H1 (cell line): ENCODE data around the gene MAGI2. TPM values are rescaled to one million over a fixed set of nuclear protein-coding genes. Genes with fewer than 3 reads are reported as not detected.

Experiments used
- CTCF ChIA-PET: fragments of 300-600 bp; sonication (Branson Sonifier 250); formaldehyde crosslinking; loops from one replicate; lab custom pipeline; 2021; ENCODE audit not compliant: partially characterized antibody; lab: Charles Lee
- POLR2A ChIA-PET: fragments of 300-600 bp; sonication (Branson Sonifier 250); formaldehyde crosslinking; loops from one replicate; lab custom pipeline; 2021; ENCODE audit warnings: inconsistent platforms; ENCODE audit not compliant: partially characterized antibody; lab: Charles Lee
- DNase-seq, 2 experiments: peaks; one replicate each; pipeline versions ENCODE4 v3.0.0 to v3.0.0-alpha.2; 2010 to 2022; ENCODE audit warnings: low spot score in 2 of 2, low read depth in 1 of 2, mixed read lengths in 1 of 2
- FAIRE-seq: peaks from 2 replicates; lab custom pipeline; 2011; peaks lifted over from hg19 to GRCh38; lab: Jason Lieb, UNC
- H2AFZ ChIP-seq: 2 replicates; pipeline ENCODE4 v1.8.1; 2012; ENCODE audit warnings: low read length, inconsistent platforms
- H2AK5ac ChIP-seq: 2 replicates; pipeline ENCODE4 v1.6.1; 2013; ENCODE audit warnings: low read depth, low read length
- H2BK120ac ChIP-seq: replicated peaks from 2 replicates; pipeline ENCODE3; 2013; ENCODE audit warnings: low read depth, low read length, inconsistent platforms
- H2BK12ac ChIP-seq: 2 replicates; pipeline ENCODE4 v1.6.1; 2013; ENCODE audit warnings: low read depth, low read length
- H2BK15ac ChIP-seq: 2 replicates; pipeline ENCODE4 v1.6.1; 2013; ENCODE audit warnings: low read length
- H2BK20ac ChIP-seq: 2 replicates; pipeline ENCODE4 v1.6.1; 2013; ENCODE audit warnings: low read length
- H2BK5ac ChIP-seq: 2 replicates; pipeline ENCODE4 v1.6.1; 2013; ENCODE audit warnings: low read depth, low read length
- H3K14ac ChIP-seq: 2 replicates; pipeline ENCODE4 v1.6.1; 2013; ENCODE audit warnings: inconsistent platforms; ENCODE audit not compliant: insufficient read length
- H3K18ac ChIP-seq: 2 replicates; pipeline ENCODE4 v1.6.1; 2013; ENCODE audit warnings: low read length; ENCODE audit errors: extremely low read depth
- H3K23ac ChIP-seq: 2 replicates; pipeline ENCODE4 v1.6.1; 2013; ENCODE audit warnings: inconsistent platforms; ENCODE audit not compliant: insufficient read length
- H3K23me2 ChIP-seq: 2 replicates; pipeline ENCODE4 v1.6.1; 2013; ENCODE audit warnings: low read depth, low read length
- H3K27ac ChIP-seq: 2 replicates; pipeline ENCODE4 v1.6.1; 2011; ENCODE audit warnings: low read depth, low read length, inconsistent platforms
- H3K27me3 ChIP-seq, 4 experiments: replicated peaks in 1 of 4; 1 replicate in 1 of 4; 2 replicates in 3 of 4; pipeline versions ENCODE4 v1.6.1 to v1.8.1; 2011 to 2013; ENCODE audit warnings: low read length in 3 of 4, mild to moderate bottlenecking in 3 of 4, inconsistent platforms in 2 of 4, mixed read lengths in 2 of 4, moderate library complexity in 1 of 4; ENCODE audit not compliant: control insufficient read depth in 3 of 4, insufficient read depth in 3 of 4; ENCODE audit errors: extremely low read depth in 1 of 4
- H3K36me3 ChIP-seq, 4 experiments: 2 replicates each; pipeline versions ENCODE4 v1.6.1 to v1.8.1; 2011 to 2013; ENCODE audit warnings: mild to moderate bottlenecking in 4 of 4, low read length in 3 of 4, moderate library complexity in 2 of 4, control low read depth in 1 of 4, inconsistent platforms in 1 of 4; ENCODE audit not compliant: insufficient read depth in 4 of 4, control insufficient read depth in 2 of 4
- H3K4ac ChIP-seq: replicated peaks from 2 replicates; pipeline ENCODE3; 2013; ENCODE audit warnings: low read length, low read depth, mixed read lengths, inconsistent platforms; ENCODE audit not compliant: insufficient read length
- H3K4me1 ChIP-seq, 4 experiments: replicated peaks in 1 of 4; 1 replicate in 1 of 4; 2 replicates in 3 of 4; pipeline versions ENCODE4 v1.6.1 to v1.8.1; 2011 to 2013; ENCODE audit warnings: low read length in 3 of 4, inconsistent platforms in 2 of 4, mixed read lengths in 1 of 4; ENCODE audit not compliant: insufficient read depth in 4 of 4, control insufficient read depth in 3 of 4
- H3K4me2 ChIP-seq, 2 experiments: 2 replicates each; pipeline versions ENCODE4 v1.6.1 to v1.8.1; 2011 to 2013; ENCODE audit warnings: low read depth in 2 of 2, low read length in 2 of 2, control low read depth in 1 of 2, inconsistent platforms in 1 of 2, mild to moderate bottlenecking in 1 of 2; ENCODE audit not compliant: insufficient read depth in 1 of 2
- H3K4me3 ChIP-seq, 4 experiments: fragments of 200-600, 300-600 bp in 1 of 4; sonication (generic), shearing (Covaris generic), sonication (Bioruptor Twin) in 1 of 4; 2 replicates each; pipeline versions ENCODE4 v1.5.1 to v1.8.1; 2011 to 2016; ENCODE audit warnings: low read length in 4 of 4, low read depth in 3 of 4, control low read depth in 2 of 4, inconsistent platforms in 2 of 4, mild to moderate bottlenecking in 2 of 4, mixed read lengths in 1 of 4, moderate library complexity in 1 of 4; ENCODE audit not compliant: insufficient read depth in 2 of 4; ENCODE audit errors: extremely low read depth in 1 of 4
- H3K56ac ChIP-seq: replicated peaks from 2 replicates; pipeline ENCODE3; 2013; ENCODE audit warnings: low read depth, mild to moderate bottlenecking, mixed read lengths, low read length, inconsistent platforms; ENCODE audit not compliant: insufficient read length
- H3K79me1 ChIP-seq: 2 replicates; pipeline ENCODE4 v1.6.1; 2013; ENCODE audit warnings: low read depth, low read length, control low read depth
- H3K79me2 ChIP-seq, 2 experiments: 2 replicates each; pipeline versions ENCODE4 v1.6.1 to v1.8.1; 2012 to 2013; ENCODE audit warnings: low read length in 2 of 2, mild to moderate bottlenecking in 2 of 2, inconsistent platforms in 1 of 2; ENCODE audit not compliant: insufficient read depth in 2 of 2, control insufficient read depth in 1 of 2
- H3K9ac ChIP-seq, 4 experiments: replicated peaks in 1 of 4; 1 replicate in 1 of 4; 2 replicates in 3 of 4; pipeline versions ENCODE4 v1.6.1 to v1.8.1; 2011 to 2013; ENCODE audit warnings: low read depth in 3 of 4, low read length in 3 of 4, control low read depth in 2 of 4, mild to moderate bottlenecking in 2 of 4, moderate library complexity in 2 of 4, inconsistent platforms in 1 of 4; ENCODE audit errors: extremely low read depth in 1 of 4
- H3K9me3 ChIP-seq, 2 experiments: 2 replicates each; pipeline versions ENCODE4 v1.6.1 to v1.8.1; 2012 to 2013; ENCODE audit warnings: mild to moderate bottlenecking in 2 of 2, moderate library complexity in 2 of 2, control low read depth in 1 of 2, inconsistent platforms in 1 of 2, low read depth in 1 of 2, low read length in 1 of 2, mixed read lengths in 1 of 2; ENCODE audit not compliant: insufficient read depth in 2 of 2
- H4K20me1 ChIP-seq, 2 experiments: replicated peaks in 1 of 2; 2 replicates each; pipeline versions ENCODE3 to v1.8.1; 2011 to 2013; ENCODE audit warnings: inconsistent platforms in 2 of 2, low read length in 2 of 2, mild to moderate bottlenecking in 1 of 2; ENCODE audit not compliant: insufficient read depth in 2 of 2, control insufficient read depth in 1 of 2
- H4K5ac ChIP-seq: 2 replicates; pipeline ENCODE4 v1.6.1; 2013; ENCODE audit warnings: low read length, low read depth, mixed read lengths, inconsistent platforms; ENCODE audit not compliant: insufficient read length
- H4K8ac ChIP-seq: 2 replicates; pipeline ENCODE4 v1.8.0; 2013; ENCODE audit warnings: mild to moderate bottlenecking, moderate library complexity, low read length, inconsistent platforms; ENCODE audit not compliant: insufficient read depth; ENCODE audit errors: extremely low read depth
- H4K91ac ChIP-seq: replicated peaks from 2 replicates; pipeline ENCODE3; 2013; ENCODE audit warnings: low read length, mixed read lengths, inconsistent platforms; ENCODE audit not compliant: insufficient read length
- CEBPB ChIP-seq: IDR thresholded peaks from 2 replicates; pipeline ENCODE4 v1.6.1; 2012; ENCODE audit warnings: low read depth, low read length
- EP300 ChIP-seq, 2 experiments: IDR thresholded peaks; 1 replicate in 1 of 2; 2 replicates in 1 of 2; pipeline ENCODE4 v1.6.1; 2011 to 2012; ENCODE audit warnings: low read depth in 2 of 2, low read length in 2 of 2, mild to moderate bottlenecking in 2 of 2, borderline replicate concordance in 1 of 2, inconsistent platforms in 1 of 2, moderate library complexity in 1 of 2
- KDM1A ChIP-seq: fragments of 200-600, 300-600 bp; sonication (generic); IDR thresholded peaks from 2 replicates; pipeline ENCODE4 v1.7.1; 2016; ENCODE audit warnings: mild to moderate bottlenecking, low read length, borderline replicate concordance
- KDM5A ChIP-seq: fragments of 200-600 bp; IDR thresholded peaks from 2 replicates; pipeline ENCODE4 v1.7.1; 2012; ENCODE audit warnings: mild to moderate bottlenecking, low read length, inconsistent platforms, mixed read lengths
- TCF12 ChIP-seq: IDR thresholded peaks from 2 replicates; pipeline ENCODE4 v1.6.1; 2011; ENCODE audit warnings: low read depth, mild to moderate bottlenecking, low read length
- polyA plus RNA-seq, 7 experiments: library from polyadenylated mRNA; depleted of rRNA in 3 of 7; stranded (reverse) in 5 of 7; unstranded in 2 of 7; fragments of >200 nt in 5 of 7; fragments of 200-250 nt in 2 of 7; gene quantifications; 1 replicate in 5 of 7; 2 replicates in 1 of 7; 4 replicates in 1 of 7; pipeline versions ENCODE4 v1.2.1 to v1.2.3, GENCODE V29; 2011 to 2013; ENCODE audit warnings: missing spikeins in 2 of 7, mixed read lengths in 2 of 7
- total RNA-seq: library from RNA; stranded (reverse); fragmentation: NEBNext Ultra II Directional; extraction: Animal tissue kit (Norgen Biotek cat#: 25700); gene quantifications from 2 replicates; pipeline ENCODE4 v1.2.1, GENCODE V29; 2021
- TF ChIP-seq, protein P1 (sequence below): IDR thresholded peaks from 2 replicates; pipeline ENCODE4 v1.6.1; 2012; ENCODE audit warnings: inconsistent platforms
- TF ChIP-seq, protein P2 (sequence below): IDR thresholded peaks from 2 replicates; pipeline ENCODE4 v1.6.1; 2011; ENCODE audit warnings: low read depth, mild to moderate bottlenecking, low read length; ENCODE audit not compliant: insufficient read depth
- TF ChIP-seq, protein P3 (sequence below), 3 experiments: IDR thresholded peaks; 1 replicate in 2 of 3; 2 replicates in 1 of 3; pipeline versions ENCODE4 v1.5.1 to v1.6.1; 2011; ENCODE audit warnings: low read length in 3 of 3, mild to moderate bottlenecking in 3 of 3, inconsistent platforms in 2 of 3, low read depth in 1 of 3, moderate library complexity in 1 of 3; ENCODE audit not compliant: insufficient read depth in 1 of 3; ENCODE audit errors: control extremely low read depth in 1 of 3

MAGI2 gene
- total and polyA plus RNA-seq, 2 of the 8 experiments (the other 6 are each of a cell fraction or from before 2014, with no cell fraction given): 6.0 to 27.3 TPM

DNA sequence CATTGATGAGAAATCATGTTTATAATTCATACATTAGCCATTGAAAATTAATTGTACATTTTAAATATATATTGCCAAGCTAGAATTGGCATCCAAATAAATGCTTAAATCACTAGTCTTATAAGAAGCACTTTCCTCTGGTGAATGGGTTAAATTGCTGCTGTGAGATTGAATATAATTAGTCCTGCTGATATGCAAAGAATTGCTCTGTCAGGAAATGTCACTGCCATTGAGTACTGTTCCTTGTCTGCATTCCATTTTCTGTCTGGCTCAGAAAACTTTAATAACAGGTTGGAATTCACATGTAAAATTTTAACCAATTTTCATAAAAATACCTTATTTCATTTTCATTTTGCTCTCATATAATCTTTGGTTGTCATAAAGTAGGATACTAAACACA, 589.1 kb downstream of the MAGI2 start:
- Histone ChIP-seq H3K27me3 (no peaks in the 10 kb centered on the region), H4K8ac (no peak overlapping the region), H3K9ac (no peak overlapping the region), H3K79me1 (no peaks in the 10 kb centered on the region), H2AK5ac (no peak overlapping the region), H3K14ac (no peak overlapping the region), H3K9me3 (peaks cover 3 to 6% of the 10 kb centered on the region in 2 experiments; a peak in 1 of 4 replicates), H2BK12ac (no peak overlapping the region), H2AFZ (no peak overlapping the region), H3K79me2 (no peaks in the 10 kb centered on the region), H3K4me3 (no peak overlapping the region), H3K23ac (no peak overlapping the region), H3K4me1 (no peaks in the 10 kb centered on the region; a peak in 1 of 7 replicates), H3K56ac (no peak overlapping the region), H4K20me1 (no peaks in the 10 kb centered on the region), H3K4ac (no peak overlapping the region), H2BK15ac (no peak overlapping the region), H3K4me2 (no peak overlapping the region), H3K18ac (no peak overlapping the region), H3K23me2 (no peaks in the 10 kb centered on the region), H4K91ac (no peak overlapping the region), H2BK20ac (no peak overlapping the region), H4K5ac (no peak overlapping the region), H2BK5ac (no peak overlapping the region), H3K27ac (no peak overlapping the region), H3K36me3 (no peaks in the 10 kb centered on the region; a peak in 1 of 8 replicates), H2BK120ac (no peak overlapping the region)
- ChIA-PET POLR2A (no interaction called here), CTCF (no interaction called here)
- TF ChIP-seq, protein P1, sequence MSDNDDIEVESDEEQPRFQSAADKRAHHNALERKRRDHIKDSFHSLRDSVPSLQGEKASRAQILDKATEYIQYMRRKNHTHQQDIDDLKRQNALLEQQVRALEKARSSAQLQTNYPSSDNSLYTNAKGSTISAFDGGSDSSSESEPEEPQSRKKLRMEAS: no peak
- TF ChIP-seq EP300 (IDR thresholded peaks at IDR 0.05; ENCODE audit: borderline replicate concordance in 1 of 2, low read depth in 2 of 2, low read length in 2 of 2) (no peak), KDM1A (no peak), CEBPB (no peak), TCF12 (no peak), KDM5A (no peak)
- TF ChIP-seq, protein P2, sequence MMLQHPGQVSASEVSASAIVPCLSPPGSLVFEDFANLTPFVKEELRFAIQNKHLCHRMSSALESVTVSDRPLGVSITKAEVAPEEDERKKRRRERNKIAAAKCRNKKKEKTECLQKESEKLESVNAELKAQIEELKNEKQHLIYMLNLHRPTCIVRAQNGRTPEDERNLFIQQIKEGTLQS: no peak
- TF ChIP-seq, protein P3, sequence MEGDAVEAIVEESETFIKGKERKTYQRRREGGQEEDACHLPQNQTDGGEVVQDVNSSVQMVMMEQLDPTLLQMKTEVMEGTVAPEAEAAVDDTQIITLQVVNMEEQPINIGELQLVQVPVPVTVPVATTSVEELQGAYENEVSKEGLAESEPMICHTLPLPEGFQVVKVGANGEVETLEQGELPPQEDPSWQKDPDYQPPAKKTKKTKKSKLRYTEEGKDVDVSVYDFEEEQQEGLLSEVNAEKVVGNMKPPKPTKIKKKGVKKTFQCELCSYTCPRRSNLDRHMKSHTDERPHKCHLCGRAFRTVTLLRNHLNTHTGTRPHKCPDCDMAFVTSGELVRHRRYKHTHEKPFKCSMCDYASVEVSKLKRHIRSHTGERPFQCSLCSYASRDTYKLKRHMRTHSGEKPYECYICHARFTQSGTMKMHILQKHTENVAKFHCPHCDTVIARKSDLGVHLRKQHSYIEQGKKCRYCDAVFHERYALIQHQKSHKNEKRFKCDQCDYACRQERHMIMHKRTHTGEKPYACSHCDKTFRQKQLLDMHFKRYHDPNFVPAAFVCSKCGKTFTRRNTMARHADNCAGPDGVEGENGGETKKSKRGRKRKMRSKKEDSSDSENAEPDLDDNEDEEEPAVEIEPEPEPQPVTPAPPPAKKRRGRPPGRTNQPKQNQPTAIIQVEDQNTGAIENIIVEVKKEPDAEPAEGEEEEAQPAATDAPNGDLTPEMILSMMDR (IDR thresholded peaks at IDR 0.05; ENCODE audit: control extremely low read depth in 1 of 3, insufficient read depth in 1 of 3, low read depth in 1 of 3, low read length in 3 of 3): no peak
- no peak for DNase-seq
- FAIRE-seq: no peak
